Small intestine (tissue), 7 donors: ENCODE data around the gene CORO2B. TPM values are rescaled to one million over a fixed set of nuclear protein-coding genes. Genes with fewer than 3 reads are reported as not detected.
A peak's percentile ranks its signal among the peaks of the same experiment; 100 is the strongest.

Source experiments
- DNase-seq, 2 donors: peaks; one replicate each; pipeline versions ENCODE4 v3.0.0 to v3.0.0-alpha.2; 2013
- FAIRE-seq: peaks from 2 replicates; lab custom pipeline; 2012; peaks lifted over from hg19 to GRCh38; lab: Jason Lieb, UNC
- H3K27ac ChIP-seq, 3 donors: one replicate each; pipeline ENCODE4 v1.5.1; 2013; ENCODE audit warnings: low read length in 2 of 3, mild to moderate bottlenecking in 2 of 3, control low read depth in 1 of 3, inconsistent platforms in 1 of 3, low read depth in 1 of 3, moderate library complexity in 1 of 3
- H3K27me3 ChIP-seq, 3 donors: one replicate each; pipeline ENCODE4 v1.6.1; 2013; ENCODE audit warnings: low read length in 3 of 3, inconsistent platforms in 1 of 3; ENCODE audit not compliant: control insufficient read depth in 3 of 3, insufficient read depth in 3 of 3
- H3K36me3 ChIP-seq, 3 donors: one replicate each; pipeline ENCODE4 v1.6.1; 2013; ENCODE audit warnings: low read length in 3 of 3, inconsistent platforms in 1 of 3, low read depth in 1 of 3, mild to moderate bottlenecking in 1 of 3, moderate library complexity in 1 of 3; ENCODE audit not compliant: control insufficient read depth in 3 of 3, insufficient read depth in 2 of 3
- H3K4me1 ChIP-seq, 3 donors: one replicate each; pipeline ENCODE4 v1.6.1; 2013; ENCODE audit warnings: low read length in 2 of 3, inconsistent platforms in 1 of 3, low read depth in 1 of 3, mild to moderate bottlenecking in 1 of 3, moderate library complexity in 1 of 3; ENCODE audit not compliant: control insufficient read depth in 3 of 3, insufficient read depth in 2 of 3
- H3K4me3 ChIP-seq, 3 donors: one replicate each; pipeline ENCODE4 v1.5.1; 2013; ENCODE audit warnings: low read length in 3 of 3, control low read depth in 1 of 3, inconsistent platforms in 1 of 3, low read depth in 1 of 3, mild to moderate bottlenecking in 1 of 3, moderate library complexity in 1 of 3
- H3K9me3 ChIP-seq, 2 donors: one replicate each; pipeline ENCODE4 v1.6.1; 2013; ENCODE audit warnings: low read depth in 1 of 2, low read length in 1 of 2; ENCODE audit not compliant: control insufficient read depth in 2 of 2, insufficient read depth in 1 of 2
- WGBS, 3 donors: extraction: QIAGEN DNeasy Blood & Tissue Kit; methylation state at CpG; one replicate each; pipeline ENCODE4 v1.1.7; 2013; 5-methylcytosine and 5-hydroxymethylcytosine counted together
- polyA plus RNA-seq, 4 donors: library from polyadenylated mRNA; stranded (reverse) in 3 of 4; unstranded in 1 of 4; fragments of 200-250 nt in 3 of 4; fragments of 120-200 nt in 1 of 4; gene quantifications; one replicate each; pipeline versions ENCODE4 v1.2.1 to v1.2.3, GENCODE V29; 2013
- donor health status: healthy with polysubstance abuse.
- donor health status: control.
- donor health status: control.
- donor health status: Bipolar disorder and iron deficiency.
- donor health status: healthy.

The CORO2B gene
- polyA plus RNA-seq, 4 donors = 1.3 to 3.0 (median 1.7) TPM

DNA sequence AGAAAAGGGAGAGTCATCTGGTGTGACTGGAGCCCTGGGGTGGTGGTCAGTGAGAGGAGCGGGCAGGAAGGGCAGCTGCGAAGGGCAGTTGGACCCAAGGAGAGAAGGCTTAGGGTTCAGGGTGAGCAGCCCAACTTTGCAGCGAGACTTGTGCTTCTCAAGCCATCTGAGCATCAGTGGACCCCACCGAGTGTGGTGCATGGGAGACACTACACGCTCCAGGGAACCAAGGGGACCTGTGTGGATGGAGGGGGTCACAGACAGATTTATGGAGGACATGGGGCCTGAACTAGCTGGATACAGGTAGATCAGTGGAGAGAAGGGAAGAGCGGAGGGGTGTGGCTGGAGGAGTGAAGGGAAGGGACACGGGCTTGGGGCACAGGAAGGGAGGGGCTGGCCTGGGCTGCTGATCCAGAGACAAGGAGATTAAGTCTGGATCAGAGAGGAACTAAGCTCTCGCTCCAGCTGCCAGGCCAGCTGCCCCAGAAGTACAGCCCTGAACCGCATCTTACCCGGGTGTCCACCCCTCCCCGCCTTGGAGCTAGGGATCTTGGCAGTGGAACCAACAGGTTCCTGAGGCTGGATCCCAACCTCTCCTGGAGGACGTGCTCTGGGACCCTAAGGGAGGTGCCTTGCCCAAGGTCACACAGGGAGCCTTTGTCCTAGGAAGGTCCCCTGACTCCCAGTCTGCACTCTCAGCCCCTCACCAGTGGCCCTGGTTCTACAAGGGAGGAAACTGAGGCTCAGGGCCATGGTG is 120.5 kb downstream of the CORO2B start:
- H3K4me3 ChIP-seq = no peak overlapping the region
- no peak for DNase-seq
- no peak for FAIRE-seq
- peaks cover 0 to 5% (median 0%) of the 10 kb centered on the region in 3 donors for H3K4me1 ChIP-seq
- no peaks in the 10 kb centered on the region for H3K36me3 ChIP-seq
- no peak overlapping the region for H3K27ac ChIP-seq
- WGBS, 3 donors = 65 to 76% (median 70%) methylated on average over 12 of the region's 12 CpGs
- H3K9me3 ChIP-seq = no peaks in the 10 kb centered on the region
- peaks cover 0 to 15% (median 0%) of the 10 kb centered on the region in 3 donors for H3K27me3 ChIP-seq

GRCh38 chr15:68699881-68700454 is 121.2 kb downstream of the CORO2B start:
- no peaks in the 10 kb centered on the region for H3K9me3 ChIP-seq
- peaks cover 0 to 19% (median 0%) of the 10 kb centered on the region in 3 donors for H3K27me3 ChIP-seq
- H3K4me3 ChIP-seq = no peak overlapping the region
- FAIRE-seq (no peak), DNase-seq (peak in 1 of 2 donors; percentile 7)
- H3K36me3 ChIP-seq = no peaks in the 10 kb centered on the region
- H3K4me1 ChIP-seq = peaks cover 0 to 8% (median 0%) of the 10 kb centered on the region in 3 donors
- peak overlapping the region in 1 of 3 donors; percentile 51 for H3K27ac ChIP-seq
- 67 to 71% (median 70%) methylated on average over 11 to 12 of the region's 12 CpGs for WGBS, 3 donors

DNA sequence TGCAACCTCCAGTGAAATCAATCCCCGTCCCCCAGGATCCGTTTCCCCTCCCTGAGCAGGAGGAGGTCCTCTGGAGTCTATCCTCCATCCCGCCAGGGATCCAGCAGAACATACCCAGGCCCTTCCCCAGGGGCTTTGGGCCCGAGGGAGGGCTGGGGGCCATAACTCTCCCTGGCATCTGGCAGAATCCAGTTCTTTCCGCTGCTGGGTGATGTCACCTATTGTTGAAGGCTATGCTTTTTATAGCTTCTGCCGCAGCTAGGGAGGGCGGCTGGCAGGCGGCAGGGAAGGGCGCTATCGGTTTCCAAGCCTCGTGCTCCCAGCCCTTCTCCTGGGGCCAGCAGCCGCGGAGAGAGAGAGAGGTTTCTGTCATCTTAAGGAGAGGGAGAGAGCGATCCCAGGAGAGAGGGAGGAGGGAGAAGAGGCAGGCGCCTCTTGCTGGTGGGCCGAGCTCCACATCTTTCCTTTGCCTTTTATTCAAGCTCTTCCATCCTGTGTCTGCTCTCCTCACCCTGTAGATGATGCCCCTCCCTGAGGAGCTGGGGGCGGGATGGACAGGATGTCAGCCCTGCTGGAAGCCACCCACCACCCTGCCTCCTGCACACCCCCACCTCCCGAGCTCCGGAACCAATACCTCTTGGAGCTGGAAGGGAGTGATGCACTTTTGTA is 121.8 kb downstream of the CORO2B start:
- peak overlapping the region in 1 of 3 donors; percentile 53 for H3K27ac ChIP-seq
- 23 to 28% (median 27%) methylated on average over 18 to 19 of the region's 19 CpGs for WGBS, 3 donors
- DNase-seq = peak in 1 of 2 donors; percentile 69
- H3K27me3 ChIP-seq = peaks cover 0 to 19% (median 0%) of the 10 kb centered on the region in 3 donors
- no peak for FAIRE-seq
- peaks cover 0 to 8% (median 0%) of the 10 kb centered on the region in 3 donors for H3K4me1 ChIP-seq
- H3K36me3 ChIP-seq = no peaks in the 10 kb centered on the region
- H3K4me3 ChIP-seq = no peak overlapping the region
- H3K9me3 ChIP-seq = no peaks in the 10 kb centered on the region

DNA sequence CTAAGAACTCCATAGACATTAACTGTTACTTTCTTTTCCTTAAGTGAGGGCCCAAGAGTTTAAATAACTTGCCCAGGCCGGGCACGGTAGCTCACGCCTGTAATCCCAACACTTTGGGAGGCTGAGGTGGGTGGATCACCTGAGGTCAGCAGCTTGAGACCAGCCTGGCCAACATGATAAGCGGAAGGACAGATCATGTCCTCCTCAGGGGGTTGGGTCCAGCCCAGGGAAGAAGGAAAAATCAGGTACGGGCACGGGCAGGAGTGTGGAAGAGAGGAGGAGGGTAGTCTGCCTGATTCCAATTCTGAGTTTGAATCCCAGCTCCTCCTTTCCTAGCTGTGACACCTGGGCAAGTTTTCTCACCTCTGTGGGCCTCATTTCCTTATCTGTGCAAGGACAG is 123.1 kb downstream of the CORO2B start:
- Histone ChIP-seq H3K4me1 (peaks cover 0 to 8% (median 0%) of the 10 kb centered on the region in 3 donors), H3K9me3 (no peaks in the 10 kb centered on the region), H3K27me3 (peaks cover 0 to 19% (median 0%) of the 10 kb centered on the region in 3 donors), H3K4me3 (no peak overlapping the region), H3K36me3 (no peaks in the 10 kb centered on the region), H3K27ac (no peak overlapping the region)
- FAIRE-seq = no peak
- no peak for DNase-seq
- WGBS, 3 donors = 92 to 97% (median 93%) methylated on average over 6 of the region's 6 CpGs

GRCh38 chr15:68704496-68705021 is 125.8 kb downstream of the CORO2B start:
- Histone ChIP-seq H3K27ac (no peak overlapping the region), H3K36me3 (no peaks in the 10 kb centered on the region), H3K4me1 (peaks cover 0 to 8% (median 0%) of the 10 kb centered on the region in 3 donors), H3K4me3 (no peak overlapping the region), H3K27me3 (peaks cover 0 to 18% (median 0%) of the 10 kb centered on the region in 3 donors), H3K9me3 (no peaks in the 10 kb centered on the region)
- DNase-seq = peak; percentile 14 to 23
- WGBS, 3 donors = 4 to 11% (median 10%) methylated on average over 6 of the region's 6 CpGs
- no peak for FAIRE-seq

- H3K4me1 ChIP-seq = peaks cover 0 to 4% (median 0%) of the 10 kb centered on the region in 3 donors
- no peak overlapping the region for H3K4me3 ChIP-seq
- no peaks in the 10 kb centered on the region for H3K36me3 ChIP-seq
- no peak overlapping the region for H3K27ac ChIP-seq
- FAIRE-seq (no peak), DNase-seq (no peak)
- no peaks in the 10 kb centered on the region for H3K9me3 ChIP-seq
- 56 to 79% (median 69%) methylated on average over 4 of the region's 4 CpGs for WGBS, 3 donors
- H3K27me3 ChIP-seq = peaks cover 0 to 7% (median 0%) of the 10 kb centered on the region in 3 donors
These were observed 127.5 kb downstream of the CORO2B start for GRCh38 chr15:68706256-68706655.

- no peaks in the 10 kb centered on the region for H3K36me3 ChIP-seq
- peaks cover 0 to 4% (median 0%) of the 10 kb centered on the region in 3 donors for H3K4me1 ChIP-seq
- DNase-seq = no peak
- no peak overlapping the region for H3K27ac ChIP-seq
- no peak overlapping the region for H3K4me3 ChIP-seq
- FAIRE-seq = no peak
- H3K9me3 ChIP-seq = no peaks in the 10 kb centered on the region
- peaks cover 0 to 8% (median 0%) of the 10 kb centered on the region in 3 donors for H3K27me3 ChIP-seq
- 39 to 79% (median 58%) methylated on average over 11 of the region's 11 CpGs for WGBS, 3 donors
These were observed 128.1 kb downstream of the CORO2B start for GRCh38 chr15:68706931-68707330.

DNA sequence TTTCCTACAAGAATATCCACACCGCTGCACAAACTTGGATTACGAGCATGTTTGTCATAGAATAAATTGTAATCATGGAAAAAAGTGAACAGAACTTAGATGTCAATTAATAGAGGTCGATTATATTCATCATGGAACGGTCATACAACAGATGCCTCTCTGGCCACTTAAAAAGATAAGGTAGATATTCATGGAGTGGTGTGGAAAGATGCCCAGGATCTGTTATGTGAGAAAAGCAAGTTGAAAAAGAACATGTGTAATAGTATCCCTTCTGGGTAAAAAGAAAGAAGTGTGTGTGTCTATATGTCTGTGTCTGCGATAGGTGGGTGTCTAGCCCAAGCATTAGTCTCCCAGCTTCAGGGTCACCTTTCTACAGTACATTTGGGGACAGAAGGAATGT is 128.6 kb downstream of the CORO2B start:
- H3K36me3 ChIP-seq = no peaks in the 10 kb centered on the region
- no peak for FAIRE-seq
- no peak overlapping the region for H3K27ac ChIP-seq
- peaks cover 0 to 10% (median 0%) of the 10 kb centered on the region in 3 donors for H3K27me3 ChIP-seq
- no peak overlapping the region for H3K4me3 ChIP-seq
- peaks cover 0 to 4% (median 0%) of the 10 kb centered on the region in 3 donors for H3K4me1 ChIP-seq
- no peaks in the 10 kb centered on the region for H3K9me3 ChIP-seq
- no peak for DNase-seq
- WGBS, 3 donors = 63 to 66% (median 64%) methylated on average over 5 of the region's 5 CpGs
